Measurements from ENCODE around the gene RBM19.

The RBM19 gene

DNA sequence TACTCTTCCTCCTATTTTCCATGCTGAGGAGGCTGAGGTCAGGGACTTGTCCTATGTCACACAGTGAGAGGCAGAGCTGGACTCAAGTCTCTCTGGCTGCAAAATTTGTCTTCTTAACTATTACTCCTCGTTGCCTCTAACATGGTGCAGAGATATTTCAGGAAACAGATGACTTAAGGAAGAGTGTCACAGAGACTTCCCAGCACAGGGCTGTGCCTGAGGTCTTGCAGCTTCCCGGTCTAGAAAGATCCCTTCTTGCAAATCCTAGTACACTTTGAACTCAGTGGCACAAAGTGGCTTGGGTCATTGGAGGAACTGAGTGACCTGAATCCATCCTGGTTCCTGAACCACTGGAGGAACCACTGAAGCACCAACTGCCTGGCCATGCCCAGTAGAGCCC lies 17.1 kb upstream of the RBM19 start:
- DNase-seq (ENCODE audit: extremely low spot score) = no peak
- POLR2A ChIA-PET = no interaction called here
- CTCF ChIA-PET = interaction anchor here (0.6 kb wide), 1 partner anchor 175 kb away, joined by 5 read pairs; no protein-coding TSS in a partner anchor

DNA sequence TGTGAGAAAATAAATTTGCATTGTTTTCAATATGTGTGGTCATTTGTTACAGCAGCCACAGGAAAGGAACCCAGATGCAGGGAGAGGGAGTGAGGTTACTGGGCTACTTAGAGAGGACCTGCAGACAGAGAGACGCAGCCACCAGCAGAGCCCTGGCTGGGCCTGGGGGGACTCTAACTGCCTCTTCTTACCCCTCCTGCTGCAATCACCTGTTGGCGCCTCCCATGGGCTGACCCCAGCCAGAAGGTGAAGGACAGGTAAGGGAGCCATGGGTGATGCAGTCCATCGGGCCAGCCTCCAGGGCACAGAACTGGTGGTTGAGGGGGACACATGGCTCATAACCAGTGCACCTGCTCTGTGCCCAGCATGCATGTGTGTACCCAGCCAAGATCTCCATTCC lies 15.8 kb upstream of the RBM19 start:
- DNase-seq (ENCODE audit: extremely low spot score) = no peak
- ChIA-PET CTCF (interaction anchor here (1.0 to 2.2 kb wide), 3 partner anchors 15 to 526 kb away, joined by 3 to 11 read pairs (median 8); partner anchors contain the start of gene RBM19), POLR2A (no interaction called here)
- TF ChIP-seq ZNF384 (IDR thresholded peaks at IDR 0.05) = no peak
- no peak for TF ChIP-seq ELF4 (IDR thresholded peaks at IDR 0.05)
- TF ChIP-seq CTBP1 (IDR thresholded peaks at IDR 0.05; ENCODE audit: borderline replicate concordance) = no peak
- TF ChIP-seq HDGF (IDR thresholded peaks at IDR 0.05; ENCODE audit: borderline replicate concordance) = no peak
- no peak for TF ChIP-seq LEF1 (IDR thresholded peaks at IDR 0.05; ENCODE audit: borderline replicate concordance)
- no peak for TF ChIP-seq SP1 (IDR thresholded peaks at IDR 0.05)
- TF ChIP-seq SUZ12 (IDR thresholded peaks at IDR 0.05) = no peak

More for the DNA sequence above, 17.1 kb upstream of the RBM19 start:
- no peak for TF ChIP-seq CTBP1 (IDR thresholded peaks at IDR 0.05; ENCODE audit: borderline replicate concordance)
- no peak for TF ChIP-seq FOXA1 (IDR thresholded peaks at IDR 0.05)
- TF ChIP-seq ARNT (IDR thresholded peaks at IDR 0.05) = no peak
- no peak for TF ChIP-seq HDGF (IDR thresholded peaks at IDR 0.05; ENCODE audit: borderline replicate concordance)
- TF ChIP-seq ELF4 (IDR thresholded peaks at IDR 0.05) = no peak
- TF ChIP-seq SUZ12 (IDR thresholded peaks at IDR 0.05) = no peak

DNA sequence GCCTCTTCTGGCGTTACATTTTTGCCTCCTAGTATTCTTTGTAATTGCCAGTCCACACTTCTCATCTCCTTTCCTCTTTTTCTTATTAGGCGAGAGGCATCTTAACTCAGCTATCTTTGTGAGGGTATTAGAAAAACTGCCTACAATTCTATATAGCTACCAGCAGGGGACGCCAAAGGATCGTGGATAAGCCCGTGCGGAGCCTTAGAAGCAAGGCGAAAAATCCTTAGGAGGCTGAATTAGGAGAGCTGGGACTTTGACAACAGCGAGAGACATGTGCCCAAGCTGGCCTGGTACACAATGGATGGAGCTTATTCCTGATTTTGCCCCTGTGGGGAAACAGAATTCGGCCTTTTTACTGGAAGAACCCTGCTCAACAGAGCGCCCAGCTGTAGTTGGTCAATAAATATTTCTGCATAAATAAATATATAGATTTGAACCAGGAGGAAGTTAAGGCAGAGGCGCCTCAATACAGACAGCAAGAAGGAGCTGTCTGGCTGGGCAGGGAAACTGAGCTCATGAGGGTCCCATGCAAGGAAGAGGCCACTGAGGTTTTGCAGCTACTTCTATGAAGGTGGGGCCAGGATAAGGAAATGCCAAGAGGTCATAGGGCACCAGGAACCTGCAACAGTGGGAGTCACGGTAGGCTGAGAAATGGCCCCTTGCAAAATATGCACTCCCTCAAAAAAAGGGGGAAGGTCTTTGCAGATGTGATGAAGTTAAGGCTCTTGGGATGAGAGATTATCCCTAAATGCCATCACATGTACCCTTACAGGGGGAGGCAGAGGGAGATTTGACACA lies 14.6 kb upstream of the RBM19 start:
- ChIA-PET CTCF (interaction anchor here (0.5 to 2.2 kb wide), 9 partner anchors 14 to 759 kb away, joined by 3 to 11 read pairs (median 4); partner anchors contain the start of gene RBM19), POLR2A (no interaction called here)
- TF ChIP-seq L3MBTL2 (conservative IDR thresholded peaks at IDR 0.05) = no peak
- no peak for TF ChIP-seq LEF1 (IDR thresholded peaks at IDR 0.05; ENCODE audit: borderline replicate concordance)
- no peak for TF ChIP-seq FOXA1 (IDR thresholded peaks at IDR 0.05)
- no peak for TF ChIP-seq HDGF (IDR thresholded peaks at IDR 0.05; ENCODE audit: borderline replicate concordance)
- no peak for TF ChIP-seq SP1 (IDR thresholded peaks at IDR 0.05)
- DNase-seq (ENCODE audit: extremely low spot score) = peak; percentile 61

DNA sequence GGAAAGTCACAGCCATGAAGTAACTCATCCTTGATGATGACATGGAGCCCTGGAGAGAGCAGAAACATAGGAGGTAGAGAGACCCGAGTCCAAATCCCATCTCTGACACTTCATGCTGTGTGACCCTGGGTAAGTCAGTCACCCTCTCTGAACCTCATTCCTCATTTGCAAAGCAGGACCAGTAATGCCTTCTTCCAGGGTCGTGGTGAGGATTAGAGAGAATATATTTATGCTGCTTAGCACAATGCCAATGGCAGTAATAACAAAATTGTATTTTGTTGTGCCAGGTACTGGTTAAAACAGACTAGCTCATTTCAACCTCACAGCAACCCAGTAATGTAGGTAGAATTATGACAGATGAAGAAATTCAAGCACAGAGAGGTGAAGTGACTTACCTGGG lies 13.9 kb upstream of the RBM19 start:
- ChIA-PET CTCF (interaction anchor here (0.5 to 2.2 kb wide), 6 partner anchors 13 to 658 kb away, joined by 3 to 11 read pairs (median 4); partner anchors contain the start of gene RBM19), POLR2A (no interaction called here)
- DNase-seq (ENCODE audit: extremely low spot score) = no peak
- TF ChIP-seq, protein P1, sequence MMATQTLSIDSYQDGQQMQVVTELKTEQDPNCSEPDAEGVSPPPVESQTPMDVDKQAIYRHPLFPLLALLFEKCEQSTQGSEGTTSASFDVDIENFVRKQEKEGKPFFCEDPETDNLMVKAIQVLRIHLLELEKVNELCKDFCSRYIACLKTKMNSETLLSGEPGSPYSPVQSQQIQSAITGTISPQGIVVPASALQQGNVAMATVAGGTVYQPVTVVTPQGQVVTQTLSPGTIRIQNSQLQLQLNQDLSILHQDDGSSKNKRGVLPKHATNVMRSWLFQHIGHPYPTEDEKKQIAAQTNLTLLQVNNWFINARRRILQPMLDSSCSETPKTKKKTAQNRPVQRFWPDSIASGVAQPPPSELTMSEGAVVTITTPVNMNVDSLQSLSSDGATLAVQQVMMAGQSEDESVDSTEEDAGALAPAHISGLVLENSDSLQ (IDR thresholded peaks at IDR 0.05) = no peak
- TF ChIP-seq BHLHE40 (IDR thresholded peaks at IDR 0.05; ENCODE audit: borderline replicate concordance) = no peak
- TF ChIP-seq NFRKB (IDR thresholded peaks at IDR 0.05) = no peak
- TF ChIP-seq L3MBTL2 (conservative IDR thresholded peaks at IDR 0.05) = no peak
- TF ChIP-seq TARDBP (IDR thresholded peaks at IDR 0.05) = no peak
- no peak for TF ChIP-seq FOXK2 (IDR thresholded peaks at IDR 0.05)
- no peak for TF ChIP-seq ARNT (IDR thresholded peaks at IDR 0.05)
- TF ChIP-seq FOXA1 (IDR thresholded peaks at IDR 0.05) = no peak
- TF ChIP-seq FOXM1 (IDR thresholded peaks at IDR 0.05; ENCODE audit: borderline replicate concordance) = no peak
- no peak for TF ChIP-seq SP1 (IDR thresholded peaks at IDR 0.05)
- TF ChIP-seq ELF4 (IDR thresholded peaks at IDR 0.05) = no peak
- no peak for TF ChIP-seq LEF1 (IDR thresholded peaks at IDR 0.05; ENCODE audit: borderline replicate concordance)
- TF ChIP-seq SUZ12 (IDR thresholded peaks at IDR 0.05) = no peak
- TF ChIP-seq CTBP1 (IDR thresholded peaks at IDR 0.05; ENCODE audit: borderline replicate concordance) = no peak
- TF ChIP-seq ZNF384 (IDR thresholded peaks at IDR 0.05) = no peak
- no peak for TF ChIP-seq HDGF (IDR thresholded peaks at IDR 0.05; ENCODE audit: borderline replicate concordance)

DNA sequence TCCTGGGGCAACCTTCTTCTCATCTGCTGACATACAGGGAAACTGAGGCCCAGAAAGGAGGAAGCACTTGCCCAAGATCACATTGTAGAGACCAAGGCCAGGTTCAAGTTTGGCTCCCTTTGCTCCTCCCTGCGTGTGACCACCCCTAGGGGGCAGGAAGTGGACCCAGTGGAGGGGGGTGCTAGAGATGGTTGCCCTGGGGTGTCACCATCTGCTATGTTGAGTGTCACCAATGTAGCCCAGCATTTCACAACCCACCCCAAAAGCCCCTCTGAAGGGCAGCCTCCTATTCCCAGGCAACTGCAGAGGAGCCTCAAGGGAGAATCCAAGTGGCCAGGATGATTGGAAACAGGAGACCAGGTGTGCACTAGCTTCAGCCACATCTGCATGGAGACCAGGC lies 12.0 kb upstream of the RBM19 start:
- TF ChIP-seq SP1 (IDR thresholded peaks at IDR 0.05) = no peak
- no peak for TF ChIP-seq NFRKB (IDR thresholded peaks at IDR 0.05)
- DNase-seq (ENCODE audit: extremely low spot score) = no peak
- ChIA-PET POLR2A (no interaction called here), CTCF (interaction anchor here (1.0 kb wide), 1 partner anchor 105 kb away, joined by 3 read pairs; no protein-coding TSS in a partner anchor)

DNA sequence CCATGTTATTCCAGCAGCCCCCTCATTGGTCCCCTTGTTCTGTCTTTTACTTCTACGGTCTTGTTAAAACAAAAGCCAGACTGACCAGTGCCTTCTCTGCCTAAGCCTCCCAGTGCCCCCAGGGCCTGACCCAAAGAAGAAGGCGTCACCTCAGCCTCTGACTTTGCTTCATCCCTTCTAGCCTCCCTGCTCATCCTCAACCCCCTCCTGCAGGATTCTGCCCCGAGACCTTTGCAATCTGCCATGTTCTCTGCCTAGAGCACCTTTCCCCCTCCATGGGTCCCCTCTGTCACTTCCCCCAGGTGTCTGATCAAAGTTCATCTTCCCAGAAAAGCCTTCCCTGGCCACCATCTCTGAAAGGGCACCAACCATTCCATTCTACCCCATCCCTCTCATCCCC lies 7.9 kb upstream of the RBM19 start:
- POLR2A ChIA-PET = no interaction called here
- TF ChIP-seq FOXA1 (IDR thresholded peaks at IDR 0.05) (no peak), ZNF384 (IDR thresholded peaks at IDR 0.05) (no peak), FOXM1 (IDR thresholded peaks at IDR 0.05; ENCODE audit: borderline replicate concordance) (no peak), ELF4 (IDR thresholded peaks at IDR 0.05) (no peak), FOXK2 (IDR thresholded peaks at IDR 0.05) (no peak)
- TF ChIP-seq, protein P1 (IDR thresholded peaks at IDR 0.05) = no peak
- CTCF ChIA-PET = no interaction called here
- DNase-seq (ENCODE audit: extremely low spot score) = no peak

DNA sequence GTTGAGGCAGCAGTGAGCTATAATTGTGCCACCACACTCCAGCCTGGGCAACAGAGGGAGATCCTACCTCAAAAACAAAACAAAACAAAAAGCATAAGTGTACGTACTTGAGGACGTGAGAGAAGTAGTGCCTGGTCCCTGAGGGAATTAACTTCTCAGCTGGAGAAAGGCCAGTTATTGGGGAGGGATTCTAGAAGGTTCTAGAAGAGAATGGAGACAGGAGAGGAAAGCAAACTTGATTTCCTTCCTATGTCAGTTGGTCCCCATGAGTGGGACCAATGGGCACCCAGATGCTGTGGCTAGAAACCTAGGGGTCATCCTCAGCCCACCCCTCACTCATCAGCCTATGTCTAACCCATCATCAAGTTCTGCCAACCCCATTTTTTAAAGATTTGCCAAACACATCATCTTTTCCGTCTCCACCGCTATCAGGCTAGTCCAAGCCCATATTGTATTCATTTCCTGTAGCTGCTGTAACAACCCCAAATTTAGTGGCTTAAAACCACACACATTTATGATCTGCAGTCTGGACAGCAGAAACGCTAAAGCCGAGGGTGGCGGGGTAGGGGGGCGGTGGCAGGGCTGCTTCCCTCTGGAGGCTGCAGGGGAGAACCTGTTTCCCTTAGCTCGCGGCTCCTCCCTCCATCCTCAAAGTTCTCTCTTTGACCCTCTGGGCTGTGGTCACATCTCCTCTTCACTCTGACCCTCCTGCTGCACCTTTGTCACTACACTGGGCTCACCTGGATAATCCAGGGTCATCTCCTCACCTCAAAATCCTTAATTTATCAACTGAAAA lies 7.2 kb upstream of the RBM19 start:
- CTCF ChIA-PET = no interaction called here
- TF ChIP-seq NFRKB (IDR thresholded peaks at IDR 0.05) = no peak
- TF ChIP-seq ELF4 (IDR thresholded peaks at IDR 0.05) = no peak
- TF ChIP-seq ZNF384 (IDR thresholded peaks at IDR 0.05) = no peak
- POLR2A ChIA-PET = no interaction called here
- DNase-seq (ENCODE audit: extremely low spot score) = no peak
